Stimulated activated CD8-positive, alpha-beta memory T cell treated with anti-CD3 and anti-CD28 coated beads, Interleukin-12 subunit alpha, Interleukin-12 subunit beta, amount 100 ng/mL, for 24 hours (primary cell): ENCODE measurements around the gene TTI1.
"Not testable (repeated sequence)": the region's sequence is repeated elsewhere in the genome, so short reads cannot be mapped to it uniquely, and the experiment has no call there.

Experiments used
- DNase-seq: peaks from one replicate; pipeline ENCODE4 v3.0.0-alpha.2; 2020; ENCODE audit errors: extremely low read depth

Gene TTI1

DNA sequence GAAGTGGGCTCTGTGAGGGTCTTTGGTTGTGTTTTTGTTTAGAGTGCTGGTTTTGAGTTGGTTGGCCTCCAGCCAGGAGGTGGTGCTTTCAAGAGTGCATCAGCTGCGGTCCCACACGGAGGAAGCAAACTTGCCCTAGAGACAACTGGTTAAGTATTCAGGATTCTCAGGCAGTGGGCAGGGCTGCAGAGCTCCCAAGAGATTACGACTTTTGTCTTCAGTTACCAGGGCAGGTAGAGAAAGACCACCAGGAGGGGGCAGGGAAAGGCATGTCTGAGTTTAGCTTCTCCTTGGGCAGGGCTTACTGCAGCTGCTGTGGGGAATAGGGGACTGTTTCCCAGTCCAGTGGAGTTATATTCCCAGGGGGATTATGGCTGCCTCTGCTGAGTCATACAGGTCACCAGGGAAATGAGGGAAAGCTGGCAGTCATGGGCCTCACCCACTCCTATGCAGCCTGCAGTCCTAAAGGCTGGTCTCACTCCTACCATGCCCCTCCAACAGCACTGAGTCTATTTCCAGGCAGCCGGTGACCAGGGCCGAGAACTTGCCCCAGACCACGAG, 64.3 kb downstream of the TTI1 start:
- no peak for DNase-seq

GRCh38 chr20:37963483-37963882, 69.8 kb downstream of the TTI1 start:
- DNase-seq: not testable (repeated sequence)

GRCh38 chr20:37961066-37961465, 72.2 kb downstream of the TTI1 start:
- DNase-seq: no peak

DNA sequence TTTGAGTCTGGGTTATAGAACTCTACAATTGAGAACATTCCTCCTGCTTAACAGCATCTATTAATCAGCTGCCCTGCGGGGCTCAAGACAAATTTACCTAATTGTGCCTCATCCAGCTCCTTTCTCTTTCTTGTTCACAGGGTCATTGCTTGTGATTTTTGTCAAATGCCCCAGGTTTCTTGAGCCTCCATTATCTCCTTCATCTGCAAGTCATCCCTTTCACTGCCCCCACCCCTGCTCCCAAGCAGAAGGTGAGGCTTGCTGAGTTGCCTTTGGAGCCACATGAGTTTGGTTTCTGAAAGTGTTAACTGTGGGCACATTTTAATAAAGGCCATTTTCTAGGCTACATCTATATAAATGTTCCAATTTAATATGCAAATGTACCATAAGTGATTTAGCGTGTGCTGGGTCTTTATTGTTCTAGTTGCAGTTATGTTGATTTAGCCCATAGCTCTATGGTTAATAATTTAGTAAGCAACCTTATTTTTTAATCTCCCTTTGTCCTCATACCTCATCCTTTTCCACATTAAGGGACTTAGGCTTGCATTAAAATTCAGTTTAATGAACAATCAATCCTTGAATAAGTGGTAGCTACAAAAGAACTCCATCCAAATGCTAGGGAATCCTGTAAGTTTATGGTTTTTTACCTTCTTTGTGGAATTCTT, 74.3 kb downstream of the TTI1 start:
- no peak for DNase-seq

GRCh38 chr20:37956107-37956585, 77.1 kb downstream of the TTI1 start:
- DNase-seq: no peak

GRCh38 chr20:37955511-37955910, 77.7 kb downstream of the TTI1 start:
- no peak for DNase-seq

GRCh38 chr20:37954626-37955025, 78.6 kb downstream of the TTI1 start:
- no peak for DNase-seq

DNA sequence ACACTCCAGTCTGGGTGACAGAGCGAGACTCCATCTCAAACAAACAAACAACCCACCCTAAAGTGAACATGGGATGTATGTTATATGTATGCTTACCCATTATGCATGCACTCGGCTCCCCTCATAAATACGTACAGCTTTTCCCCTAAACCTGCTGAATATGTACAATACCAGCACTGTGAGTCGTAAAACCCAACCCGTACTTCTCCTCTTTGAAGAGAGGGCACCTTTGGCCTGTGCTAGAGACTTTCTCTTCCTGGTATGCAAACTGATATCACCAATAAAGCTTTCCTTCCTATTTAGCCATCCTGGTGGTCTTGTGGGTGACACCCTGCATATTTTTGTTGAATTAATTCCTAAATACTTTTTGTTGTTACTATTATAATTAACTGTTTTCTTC, 79.1 kb downstream of the TTI1 start:
- no peak for DNase-seq

DNA sequence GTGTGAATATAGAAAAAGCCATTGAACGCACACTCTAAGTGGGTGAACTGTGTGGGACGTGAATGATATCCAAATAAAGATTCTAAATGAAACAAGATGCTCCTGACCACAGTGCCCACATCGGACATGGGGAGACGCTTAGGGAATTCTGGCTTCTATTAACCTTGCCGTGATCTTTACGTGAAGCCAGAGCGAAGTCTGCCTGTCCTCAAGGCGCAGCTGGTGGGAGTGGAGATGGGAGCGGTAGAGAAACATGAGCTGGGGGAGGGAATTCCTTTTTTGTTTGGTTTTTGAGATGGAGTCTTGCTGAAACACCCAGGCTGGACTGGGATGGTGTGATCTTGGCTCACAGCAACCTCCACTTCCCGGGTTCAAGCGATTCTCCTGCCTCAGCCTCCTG, 84.3 kb downstream of the TTI1 start:
- DNase-seq: no peak

GRCh38 chr20:37947943-37948342, 85.3 kb downstream of the TTI1 start:
- DNase-seq: no peak

GRCh38 chr20:37946946-37947345, 86.3 kb downstream of the TTI1 start:
- no peak for DNase-seq

DNA sequence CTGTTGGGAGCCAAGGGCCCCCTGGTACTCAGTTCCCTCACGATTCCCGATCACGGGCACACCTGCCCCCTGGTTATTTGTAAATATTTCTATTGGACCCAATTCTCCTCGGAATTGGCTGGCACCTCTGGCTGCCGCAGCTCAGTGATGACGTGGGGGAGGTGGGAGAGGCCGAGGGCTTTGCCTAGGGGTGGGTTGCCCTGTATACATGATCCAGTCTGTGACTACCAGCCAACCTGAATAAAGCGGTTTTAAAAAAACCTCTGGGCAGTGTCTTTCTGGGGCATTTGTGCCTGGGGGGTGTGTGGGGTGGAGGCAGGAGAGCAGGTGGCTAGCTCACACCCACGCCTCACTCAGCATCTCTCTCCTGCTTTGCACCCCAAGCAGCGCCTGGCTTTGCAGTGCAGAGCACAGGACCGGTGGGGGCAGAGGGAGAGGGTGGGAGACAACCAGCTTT, 88.1 kb downstream of the TTI1 start:
- no peak for DNase-seq

DNA sequence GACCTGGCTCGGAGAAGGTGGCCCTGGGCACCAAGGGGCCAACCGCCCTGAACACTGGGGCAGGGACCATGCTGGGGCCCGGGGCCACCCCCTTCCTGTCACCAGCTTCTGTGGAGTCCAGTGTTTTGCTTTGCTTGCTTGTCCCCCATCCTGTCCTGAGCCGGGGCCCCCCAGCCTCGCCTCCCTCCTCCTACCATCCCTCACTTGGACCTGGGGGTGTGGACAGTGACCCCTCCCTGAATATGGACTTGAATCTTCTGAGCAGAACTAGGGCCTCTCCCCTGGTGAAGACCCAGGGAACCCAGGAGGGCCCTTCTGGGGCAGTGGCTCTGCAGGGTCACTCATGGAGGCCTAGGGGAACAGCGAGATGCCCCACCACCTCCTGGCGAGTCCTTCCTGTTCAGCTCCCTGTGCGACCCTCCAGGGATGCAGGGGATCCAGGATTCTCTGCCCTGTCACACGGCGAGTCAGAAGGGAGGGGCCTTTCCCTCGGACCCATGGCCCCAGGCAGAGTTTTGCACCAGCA, 88.7 kb downstream of the TTI1 start:
- no peak for DNase-seq

DNA sequence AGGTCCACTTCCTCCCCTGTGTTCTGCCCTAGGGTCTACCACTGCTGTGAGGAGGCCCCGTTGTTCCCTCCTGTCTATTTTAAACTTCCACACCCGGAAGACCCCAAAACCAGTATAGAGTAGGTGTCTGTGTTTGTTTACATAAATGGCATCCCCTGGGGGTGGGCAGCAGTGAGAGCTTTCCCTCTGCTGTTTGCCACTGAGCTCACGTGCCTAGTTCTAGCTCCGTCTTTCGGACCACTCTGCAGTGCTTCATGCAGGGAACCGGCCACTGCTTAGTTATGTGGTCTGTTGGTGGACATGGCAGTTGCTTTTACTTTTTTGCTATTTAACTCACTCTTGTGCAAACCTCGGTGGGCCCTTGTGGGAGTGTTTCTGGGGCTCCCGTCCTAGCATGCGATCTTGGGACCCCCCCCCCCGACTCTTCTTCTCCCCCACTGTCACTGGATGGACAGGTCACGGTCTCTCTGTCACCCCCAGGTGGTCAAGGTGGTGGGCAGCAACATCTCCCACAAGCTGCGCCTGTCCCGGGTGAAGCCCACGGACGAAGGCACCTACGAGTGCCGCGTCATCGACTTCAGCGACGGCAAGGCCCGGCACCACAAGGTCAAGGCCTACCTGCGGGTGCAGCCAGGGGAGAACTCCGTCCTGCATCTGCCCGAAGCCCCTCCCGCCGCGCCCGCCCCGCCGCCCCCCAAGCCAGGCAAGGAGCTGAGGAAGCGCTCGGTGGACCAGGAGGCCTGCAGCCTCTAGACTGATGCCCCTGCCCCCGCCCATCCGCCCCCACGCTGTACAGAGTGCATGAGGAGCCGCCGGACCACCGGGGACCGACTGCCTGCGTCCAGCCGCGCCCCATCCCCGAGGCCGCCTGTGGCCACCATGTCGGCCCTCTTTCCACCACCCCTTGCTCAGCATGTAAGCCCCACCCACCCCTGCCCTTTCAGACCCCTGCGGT, 89.5 kb downstream of the TTI1 start:
- no peak for DNase-seq

- DNase-seq: no peak
These were observed 90.2 kb downstream of the TTI1 start for GRCh38 chr20:37943033-37943432.

DNA sequence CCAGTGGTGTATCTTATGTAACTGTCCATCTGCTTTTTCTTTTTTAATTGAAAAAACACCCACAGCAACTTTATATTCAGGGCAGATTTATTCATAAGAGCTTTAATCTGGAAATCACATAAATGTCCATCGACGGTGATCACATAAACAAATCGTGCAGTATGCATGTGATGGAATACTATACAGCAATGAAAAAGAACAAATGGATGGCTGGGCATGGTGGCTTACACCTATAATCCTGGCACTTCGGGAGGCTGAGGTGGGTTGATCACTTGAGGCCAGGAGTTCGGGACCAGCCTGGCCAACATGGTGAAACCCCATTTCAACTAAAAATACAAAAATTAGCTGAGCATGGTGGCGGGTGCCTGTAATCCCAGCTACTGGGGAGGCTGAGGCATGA, 91.3 kb downstream of the TTI1 start:
- DNase-seq: no peak

DNA sequence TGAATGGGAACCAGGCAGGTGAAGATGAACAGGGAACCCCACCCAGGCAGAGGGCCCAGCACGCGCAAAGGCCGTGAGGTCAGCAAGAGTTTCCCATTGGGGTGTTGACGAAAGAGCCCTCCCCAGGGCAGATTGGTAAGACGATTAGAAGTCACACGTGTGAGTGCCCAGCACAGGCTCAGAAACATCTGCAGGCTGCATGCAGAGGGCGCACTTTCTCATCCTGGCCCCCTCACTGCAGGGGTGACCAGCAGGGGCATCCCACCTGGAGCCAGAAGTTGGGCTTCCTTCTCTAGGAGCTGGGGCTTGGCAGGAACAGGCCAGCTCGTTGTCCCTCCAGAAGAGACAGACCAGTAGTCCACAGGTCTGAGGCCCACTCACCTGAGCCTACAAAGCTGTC, 91.9 kb downstream of the TTI1 start:
- DNase-seq: no peak

DNA sequence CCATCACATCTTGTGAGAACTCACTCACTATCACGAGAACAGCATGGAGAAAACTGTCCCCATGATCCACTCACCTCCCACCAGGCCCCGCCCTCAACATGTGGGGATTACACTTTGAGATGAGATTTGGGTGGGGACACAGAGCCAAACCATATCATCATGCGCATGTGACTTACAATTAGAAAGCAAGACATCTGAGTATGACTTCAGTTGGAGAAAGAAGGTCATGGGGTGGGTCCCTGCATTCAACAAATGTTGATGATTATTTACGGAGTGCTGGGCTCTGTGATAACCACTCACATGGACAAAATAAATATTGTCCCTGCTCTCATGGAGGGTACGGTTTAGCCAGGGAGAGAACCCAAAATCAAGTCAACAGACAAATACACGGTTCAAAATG, 92.4 kb downstream of the TTI1 start:
- no peak for DNase-seq

- no peak for DNase-seq
These were observed 93.3 kb downstream of the TTI1 start for GRCh38 chr20:37939701-37940560.

DNA sequence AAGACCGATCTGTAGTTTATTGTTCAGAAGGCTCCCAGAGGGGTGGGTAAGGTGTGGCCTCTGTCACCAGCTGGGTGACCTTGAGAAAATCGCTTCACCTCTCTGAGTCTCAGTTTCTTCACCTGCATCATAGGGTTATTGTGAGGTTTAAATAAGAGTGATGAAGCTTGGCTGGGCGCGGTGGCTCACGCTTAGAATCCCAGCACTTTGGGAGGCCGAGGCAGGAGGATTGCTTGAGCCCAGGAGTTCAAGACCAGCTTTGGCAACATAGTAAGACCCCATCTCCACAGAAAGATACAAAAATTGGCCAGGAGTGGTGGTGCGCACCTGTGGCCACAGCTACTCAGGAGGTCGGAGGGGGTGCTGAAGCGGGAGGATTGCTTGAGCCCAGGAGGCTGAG, 94.3 kb downstream of the TTI1 start:
- DNase-seq: no peak

- no peak for DNase-seq
These were observed 95.0 kb downstream of the TTI1 start for GRCh38 chr20:37938181-37938750.
